ENCODE measurements around the gene AGAP2.

DNA sequence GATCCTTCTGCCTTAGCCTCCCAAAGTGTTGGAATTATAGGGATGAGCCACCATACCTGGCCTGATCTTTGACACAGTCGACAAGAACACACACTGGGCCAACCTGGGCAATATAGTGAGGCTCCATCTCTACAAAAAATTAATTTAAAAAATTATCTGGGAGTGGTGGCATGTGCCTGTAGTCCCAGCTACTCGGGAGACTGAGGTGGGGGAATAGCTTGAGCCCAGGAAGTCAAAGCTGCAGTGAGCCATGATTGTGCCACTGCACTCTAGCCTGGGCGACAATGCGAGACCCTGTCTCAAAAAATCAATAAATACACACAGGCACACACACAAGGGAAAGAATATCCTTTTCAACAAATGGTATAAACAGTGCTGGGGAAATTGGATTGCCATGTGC, 50.7 kb downstream of the AGAP2 start:
- TF ChIP-seq MZF1 (tag by site-specific recombination; IDR thresholded peaks at IDR 0.05; ENCODE audit: borderline replicate concordance) (no peak), ZNF266 (tag by site-specific recombination; IDR thresholded peaks at IDR 0.05; ENCODE audit: low read depth) (no peak), ZBTB17 (tag by site-specific recombination; IDR thresholded peaks at IDR 0.05) (no peak), ZNF792 (tag by site-specific recombination; IDR thresholded peaks at IDR 0.05) (no peak), HOXA7 (CRISPR knock-in tag; IDR thresholded peaks at IDR 0.05; ENCODE audit: borderline replicate concordance) (no peak), TCF7L2 (IDR thresholded peaks at IDR 0.05; ENCODE audit: borderline replicate concordance, low read depth, low read length) (no peak), ZNF146 (tag by site-specific recombination; IDR thresholded peaks at IDR 0.05) (no peak), FEZF1 (tag by site-specific recombination; IDR thresholded peaks at IDR 0.05) (no peak)
- TF ChIP-seq, protein P1, sequence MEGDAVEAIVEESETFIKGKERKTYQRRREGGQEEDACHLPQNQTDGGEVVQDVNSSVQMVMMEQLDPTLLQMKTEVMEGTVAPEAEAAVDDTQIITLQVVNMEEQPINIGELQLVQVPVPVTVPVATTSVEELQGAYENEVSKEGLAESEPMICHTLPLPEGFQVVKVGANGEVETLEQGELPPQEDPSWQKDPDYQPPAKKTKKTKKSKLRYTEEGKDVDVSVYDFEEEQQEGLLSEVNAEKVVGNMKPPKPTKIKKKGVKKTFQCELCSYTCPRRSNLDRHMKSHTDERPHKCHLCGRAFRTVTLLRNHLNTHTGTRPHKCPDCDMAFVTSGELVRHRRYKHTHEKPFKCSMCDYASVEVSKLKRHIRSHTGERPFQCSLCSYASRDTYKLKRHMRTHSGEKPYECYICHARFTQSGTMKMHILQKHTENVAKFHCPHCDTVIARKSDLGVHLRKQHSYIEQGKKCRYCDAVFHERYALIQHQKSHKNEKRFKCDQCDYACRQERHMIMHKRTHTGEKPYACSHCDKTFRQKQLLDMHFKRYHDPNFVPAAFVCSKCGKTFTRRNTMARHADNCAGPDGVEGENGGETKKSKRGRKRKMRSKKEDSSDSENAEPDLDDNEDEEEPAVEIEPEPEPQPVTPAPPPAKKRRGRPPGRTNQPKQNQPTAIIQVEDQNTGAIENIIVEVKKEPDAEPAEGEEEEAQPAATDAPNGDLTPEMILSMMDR (tag by site-specific recombination; IDR thresholded peaks at IDR 0.05) = no peak
- TF ChIP-seq, protein P2, sequence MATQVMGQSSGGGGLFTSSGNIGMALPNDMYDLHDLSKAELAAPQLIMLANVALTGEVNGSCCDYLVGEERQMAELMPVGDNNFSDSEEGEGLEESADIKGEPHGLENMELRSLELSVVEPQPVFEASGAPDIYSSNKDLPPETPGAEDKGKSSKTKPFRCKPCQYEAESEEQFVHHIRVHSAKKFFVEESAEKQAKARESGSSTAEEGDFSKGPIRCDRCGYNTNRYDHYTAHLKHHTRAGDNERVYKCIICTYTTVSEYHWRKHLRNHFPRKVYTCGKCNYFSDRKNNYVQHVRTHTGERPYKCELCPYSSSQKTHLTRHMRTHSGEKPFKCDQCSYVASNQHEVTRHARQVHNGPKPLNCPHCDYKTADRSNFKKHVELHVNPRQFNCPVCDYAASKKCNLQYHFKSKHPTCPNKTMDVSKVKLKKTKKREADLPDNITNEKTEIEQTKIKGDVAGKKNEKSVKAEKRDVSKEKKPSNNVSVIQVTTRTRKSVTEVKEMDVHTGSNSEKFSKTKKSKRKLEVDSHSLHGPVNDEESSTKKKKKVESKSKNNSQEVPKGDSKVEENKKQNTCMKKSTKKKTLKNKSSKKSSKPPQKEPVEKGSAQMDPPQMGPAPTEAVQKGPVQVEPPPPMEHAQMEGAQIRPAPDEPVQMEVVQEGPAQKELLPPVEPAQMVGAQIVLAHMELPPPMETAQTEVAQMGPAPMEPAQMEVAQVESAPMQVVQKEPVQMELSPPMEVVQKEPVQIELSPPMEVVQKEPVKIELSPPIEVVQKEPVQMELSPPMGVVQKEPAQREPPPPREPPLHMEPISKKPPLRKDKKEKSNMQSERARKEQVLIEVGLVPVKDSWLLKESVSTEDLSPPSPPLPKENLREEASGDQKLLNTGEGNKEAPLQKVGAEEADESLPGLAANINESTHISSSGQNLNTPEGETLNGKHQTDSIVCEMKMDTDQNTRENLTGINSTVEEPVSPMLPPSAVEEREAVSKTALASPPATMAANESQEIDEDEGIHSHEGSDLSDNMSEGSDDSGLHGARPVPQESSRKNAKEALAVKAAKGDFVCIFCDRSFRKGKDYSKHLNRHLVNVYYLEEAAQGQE (tag by site-specific recombination; IDR thresholded peaks at IDR 0.05) = no peak
- TF ChIP-seq, protein P3, sequence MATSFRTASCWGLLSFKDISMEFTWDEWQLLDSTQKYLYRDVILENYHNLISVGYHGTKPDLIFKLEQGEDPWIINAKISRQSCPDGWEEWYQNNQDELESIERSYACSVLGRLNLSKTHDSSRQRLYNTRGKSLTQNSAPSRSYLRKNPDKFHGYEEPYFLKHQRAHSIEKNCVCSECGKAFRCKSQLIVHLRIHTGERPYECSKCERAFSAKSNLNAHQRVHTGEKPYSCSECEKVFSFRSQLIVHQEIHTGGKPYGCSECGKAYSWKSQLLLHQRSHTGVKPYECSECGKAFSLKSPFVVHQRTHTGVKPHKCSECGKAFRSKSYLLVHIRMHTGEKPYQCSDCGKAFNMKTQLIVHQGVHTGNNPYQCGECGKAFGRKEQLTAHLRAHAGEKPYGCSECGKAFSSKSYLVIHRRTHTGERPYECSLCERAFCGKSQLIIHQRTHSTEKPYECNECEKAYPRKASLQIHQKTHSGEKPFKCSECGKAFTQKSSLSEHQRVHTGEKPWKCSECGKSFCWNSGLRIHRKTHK (tag by site-specific recombination; IDR thresholded peaks at IDR 0.05) = no peak
- TF ChIP-seq, protein P4, sequence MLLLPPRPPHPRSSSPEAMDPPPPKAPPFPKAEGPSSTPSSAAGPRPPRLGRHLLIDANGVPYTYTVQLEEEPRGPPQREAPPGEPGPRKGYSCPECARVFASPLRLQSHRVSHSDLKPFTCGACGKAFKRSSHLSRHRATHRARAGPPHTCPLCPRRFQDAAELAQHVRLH (tag by site-specific recombination; IDR thresholded peaks at IDR 0.05) = no peak
